HUDEP-2 (cell line): ENCODE data around the gene THRB.

Source experiments
- DNase-seq, 76 experiments: peaks; one replicate each; lab custom pipeline; 2025; ENCODE audit not compliant: unreplicated experiment in 76 of 76; lab: John Stamatoyannopoulos, UW

Gene THRB

GRCh38 chr3:24069045-24069444, 425.6 kb downstream of the THRB start:
- DNase-seq = peak in 3 of 76 experiments; percentile 1 to 10 (median 5)

GRCh38 chr3:24067483-24067882, 427.2 kb downstream of the THRB start:
- DNase-seq = peak in 25 of 76 experiments; percentile 1 to 65 (median 15)
